HG03039 (cell line): ENCODE measurements around the gene HHIPL1.

Experiments used
- ATAC-seq: cut with Tn5 transposase; IDR thresholded peaks from one replicate; pipeline ENCODE4 v1.9.1; 2021; ENCODE audit warnings: mild to moderate bottlenecking, moderate library complexity; ENCODE audit not compliant: unreplicated experiment

The HHIPL1 gene

DNA sequence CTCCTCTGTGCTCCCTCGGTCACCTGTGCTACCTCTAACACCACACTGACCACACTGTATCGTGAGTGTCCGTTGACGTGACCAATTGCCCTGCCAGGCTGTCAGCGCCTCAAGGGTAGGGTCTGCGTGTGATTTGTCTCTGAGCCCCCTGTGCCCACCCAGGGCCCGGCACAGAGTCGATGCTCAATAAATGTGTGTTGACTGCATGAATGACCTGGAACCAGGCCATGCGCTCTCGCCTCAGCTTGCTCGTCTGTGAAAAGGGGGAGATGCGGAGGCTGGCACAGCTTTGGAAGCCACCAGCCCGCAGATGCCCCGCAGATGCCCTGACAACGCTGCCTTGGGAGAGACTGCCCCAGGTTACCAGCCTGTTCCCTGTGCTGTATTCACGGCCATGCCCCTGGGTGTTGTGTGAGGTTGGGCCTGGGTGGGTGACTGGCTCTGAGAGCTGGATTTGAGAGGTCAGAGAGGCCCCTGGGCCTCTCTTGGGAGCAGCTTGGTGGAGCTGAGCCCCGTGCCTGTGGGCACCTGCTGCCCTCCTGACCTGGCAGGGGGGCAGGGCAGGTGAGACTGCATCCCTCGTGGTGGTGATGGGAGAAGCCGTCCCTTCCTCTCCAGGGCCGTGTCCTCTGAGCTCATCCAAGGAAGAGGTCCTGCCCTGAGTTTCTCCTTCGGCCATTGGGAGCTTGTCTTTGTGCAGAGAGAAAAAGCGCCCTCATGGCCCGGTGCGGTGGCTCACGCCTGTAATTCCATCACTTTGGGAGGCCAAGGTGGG lies 82.4 kb downstream of the HHIPL1 start:
- ATAC-seq = no peak

DNA sequence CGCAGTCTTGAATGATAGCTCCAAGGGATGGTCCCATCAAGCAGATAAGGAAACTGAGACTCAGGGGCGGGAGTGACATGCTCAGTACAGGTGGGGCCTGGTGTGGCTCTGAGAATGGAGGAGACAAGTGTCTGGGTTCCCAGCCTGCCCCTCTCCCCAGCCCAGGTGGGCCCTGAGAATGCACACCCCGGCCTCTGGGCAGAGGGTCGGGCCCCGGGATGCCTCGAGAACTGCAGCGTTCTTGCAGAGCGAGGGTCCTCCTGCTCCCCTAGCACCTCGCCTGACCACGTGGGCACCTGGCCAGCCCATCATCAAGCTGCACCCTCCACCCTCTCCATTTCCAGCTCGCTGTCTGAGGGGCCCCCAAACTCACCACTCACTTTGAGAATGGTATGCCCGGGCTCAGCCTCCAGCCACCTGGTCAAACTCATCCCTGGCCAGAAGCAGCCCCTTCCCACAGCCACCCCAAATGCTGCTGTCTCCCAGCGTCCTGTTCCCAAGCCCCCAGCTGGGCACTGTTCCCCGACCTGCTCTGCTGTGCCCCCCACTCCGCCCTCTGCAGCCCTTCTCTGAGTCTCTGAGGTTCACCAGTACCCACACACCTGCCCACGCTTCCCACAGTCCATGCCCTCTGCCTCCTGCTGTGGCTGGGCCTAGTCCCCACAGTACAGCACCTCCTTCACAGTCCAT lies 83.4 kb downstream of the HHIPL1 start:
- ATAC-seq = no peak

DNA sequence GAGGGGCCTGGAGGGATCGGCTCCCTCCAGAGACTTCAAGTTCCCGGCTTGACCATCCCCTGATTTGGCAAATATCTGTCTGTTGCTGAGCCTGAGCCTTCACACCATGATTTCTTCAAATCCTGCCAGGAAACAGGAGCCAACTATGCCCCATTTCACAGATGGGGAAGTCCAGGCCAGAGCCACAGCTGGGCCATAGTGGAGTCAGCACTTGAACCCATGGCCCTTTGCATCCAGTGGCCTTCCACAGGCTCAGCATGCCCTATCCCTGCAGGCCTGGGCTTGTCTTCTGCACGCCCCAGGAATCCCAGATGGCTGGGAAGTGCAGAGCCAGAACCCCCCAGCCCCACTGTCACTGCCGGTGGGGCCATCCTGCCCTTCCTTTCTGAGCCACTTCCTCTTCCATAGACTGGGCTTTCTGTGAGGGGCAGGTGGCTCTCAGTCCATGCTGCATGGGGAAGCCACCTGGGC lies 84.1 kb downstream of the HHIPL1 start:
- ATAC-seq = no peak
